Kidney (tissue), 14 donors: ENCODE measurements around the gene SPATA16. TPM values are rescaled to one million over a fixed set of nuclear protein-coding genes. Genes with fewer than 3 reads are reported as not detected.

Experiments
- DNase-seq, 5 donors: peaks; one replicate each; pipeline ENCODE4 v3.0.0-alpha.2; 2013 to 2020
- FAIRE-seq: peaks from 2 replicates; lab custom pipeline; 2012; peaks lifted over from hg19 to GRCh38; lab: Jason Lieb, UNC
- H3K27ac ChIP-seq, 2 donors: one replicate each; pipeline ENCODE4 v1.7.0; 2013; ENCODE audit warnings: low read depth in 2 of 2, low read length in 2 of 2, inconsistent platforms in 1 of 2
- H3K27me3 ChIP-seq: one replicate; pipeline ENCODE4 v1.7.1; 2013; ENCODE audit warnings: low read length, inconsistent platforms; ENCODE audit not compliant: control insufficient read depth, insufficient read depth
- H3K36me3 ChIP-seq, 3 donors: one replicate each; pipeline versions ENCODE4 v1.7.0 to v1.7.1; 2013; ENCODE audit warnings: low read length in 3 of 3, control low read depth in 1 of 3, inconsistent platforms in 1 of 3; ENCODE audit not compliant: insufficient read depth in 3 of 3, control insufficient read depth in 2 of 3
- H3K4me1 ChIP-seq, 3 donors: one replicate each; pipeline versions ENCODE4 v1.7.0 to v1.7.1; 2013; ENCODE audit warnings: low read length in 3 of 3, inconsistent platforms in 1 of 3, low read depth in 1 of 3; ENCODE audit not compliant: control insufficient read depth in 2 of 3, insufficient read depth in 2 of 3
- H3K4me3 ChIP-seq, 3 donors: one replicate each; pipeline versions ENCODE4 v1.7.0 to v1.8.1; 2013; ENCODE audit warnings: low read length in 3 of 3, control low read depth in 1 of 3, inconsistent platforms in 1 of 3
- H3K9ac ChIP-seq, 3 donors: one replicate each; pipeline versions ENCODE4 v1.7.0 to v1.7.1; 2013; ENCODE audit warnings: low read length in 3 of 3, control low read depth in 1 of 3, inconsistent platforms in 1 of 3
- H3K9me3 ChIP-seq, 3 donors: one replicate each; pipeline versions ENCODE4 v1.7.0 to v1.7.1; 2013; ENCODE audit warnings: low read length in 3 of 3, control low read depth in 1 of 3, inconsistent platforms in 1 of 3; ENCODE audit not compliant: control insufficient read depth in 2 of 3, insufficient read depth in 1 of 3
- CTCF ChIP-seq: IDR thresholded peaks from 3 replicates; pipeline ENCODE4 v1.5.1; 2012; ENCODE audit warnings: mild to moderate bottlenecking, moderate library complexity, borderline replicate concordance; ENCODE audit not compliant: insufficient read depth; ENCODE audit errors: extremely low read depth
- intact Hi-C: fragments of 100-400 bp; cut with DNase I; formaldehyde crosslinking; loops from one replicate; pipeline ENCODE4 v1.11.1; 2022
- polyA plus RNA-seq: library from polyadenylated mRNA; stranded (reverse); fragments of 350-450 nt; fragmentation: Illumina TruSeq; extraction: RNeasy Lipid Tissue Mini Kit (QIAGEN cat#74804); gene quantifications from one replicate; pipeline ENCODE4 v1.2.3, GENCODE V29; 2014; ENCODE audit warnings: low read depth, low replicate concordance; ENCODE audit not compliant: insufficient read depth
- total RNA-seq: library from RNA; stranded (reverse); fragmentation: NEBNext Ultra II Directional; extraction: Animal tissue kit (Norgen Biotek cat#: 25700); gene quantifications from one replicate; pipeline ENCODE4 v1.2.1, GENCODE V29; 2021
- donor health status: control.
- donor health status: control.
- donor health status: control.
- donor health status: control.
- donor health status: control.
- donor health status: DM: yes; HTN: yes; CAD: no.
- donor health status: Normal renal cell carcinoma (clear cell type).

Gene SPATA16
- total and polyA plus RNA-seq, 2 donors from 2014 or later = 0.17 TPM; not detected in 1

GRCh38 chr3:172982736-172983364 is 158.2 kb downstream of the SPATA16 start:
- TF ChIP-seq CTCF = peak; percentile 14
- FAIRE-seq (peak; percentile 39), DNase-seq (peak in 2 of 5 donors; percentile 3 to 23)
- no peaks in the 10 kb centered on the region for H3K27me3 ChIP-seq
- H3K9ac ChIP-seq = no peak overlapping the region
- no peak overlapping the region for H3K4me3 ChIP-seq
- H3K36me3 ChIP-seq = no peaks in the 10 kb centered on the region
- H3K27ac ChIP-seq = no peak overlapping the region
- intact Hi-C loops = no loop called here
- H3K4me1 ChIP-seq = no peaks in the 10 kb centered on the region
- H3K9me3 ChIP-seq = no peaks in the 10 kb centered on the region

DNA sequence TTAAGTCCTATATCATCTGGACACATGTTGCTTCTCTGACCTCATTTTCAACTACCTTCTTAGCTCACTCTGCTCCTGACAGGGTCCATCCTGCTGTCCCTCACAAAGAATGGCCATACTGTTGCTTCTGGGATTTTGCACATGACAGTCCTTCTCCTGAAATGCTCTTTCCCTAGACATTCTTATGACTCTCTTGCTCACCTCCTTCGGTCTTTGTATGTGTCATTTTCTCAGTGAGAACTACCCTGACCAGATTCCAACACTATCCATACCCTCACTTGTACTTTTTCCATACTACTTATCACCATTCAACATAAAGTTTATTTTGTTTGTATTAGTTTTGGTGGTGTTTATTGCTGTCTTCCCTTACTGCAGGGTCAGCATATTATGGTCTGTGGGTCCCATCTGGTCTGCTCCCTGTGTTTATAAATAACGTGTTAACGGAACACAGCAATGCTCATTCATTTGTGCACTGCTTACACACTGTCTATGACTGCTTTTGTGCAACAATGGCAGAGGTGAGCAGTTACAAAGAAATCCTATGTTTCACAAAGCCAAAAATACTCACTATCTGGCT is 159.5 kb downstream of the SPATA16 start:
- no peaks in the 10 kb centered on the region for H3K4me1 ChIP-seq
- H3K27ac ChIP-seq = no peak overlapping the region
- no peaks in the 10 kb centered on the region for H3K36me3 ChIP-seq
- H3K9me3 ChIP-seq = no peaks in the 10 kb centered on the region
- H3K27me3 ChIP-seq = no peaks in the 10 kb centered on the region
- FAIRE-seq = no peak
- no peak overlapping the region for H3K4me3 ChIP-seq
- no peak for TF ChIP-seq CTCF
- DNase-seq = no peak
- intact Hi-C loops = no loop called here
- H3K9ac ChIP-seq = no peak overlapping the region

DNA sequence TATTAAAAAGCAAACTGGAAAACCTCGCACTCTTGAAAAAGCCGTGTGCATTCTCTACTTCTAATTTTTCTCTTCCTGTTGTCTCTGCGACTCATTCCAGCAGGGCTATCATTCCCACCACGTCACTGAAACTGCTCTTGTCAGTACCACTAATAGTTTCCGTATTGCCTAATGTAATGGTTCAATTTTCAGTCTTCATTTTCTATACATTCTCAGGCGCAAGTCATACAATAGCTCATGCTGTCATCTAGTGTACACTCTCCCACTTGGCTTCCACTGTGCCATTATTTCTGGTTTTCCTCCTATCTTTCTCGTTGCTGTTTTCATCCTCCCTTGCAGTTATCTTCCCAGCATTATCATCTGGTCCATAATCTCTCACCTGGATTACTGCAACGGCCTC is 160.2 kb downstream of the SPATA16 start:
- intact Hi-C loops = no loop called here
- TF ChIP-seq CTCF = no peak
- Histone ChIP-seq H3K36me3 (no peaks in the 10 kb centered on the region), H3K9ac (no peak overlapping the region), H3K4me1 (no peaks in the 10 kb centered on the region), H3K4me3 (no peak overlapping the region), H3K27me3 (no peaks in the 10 kb centered on the region), H3K27ac (no peak overlapping the region), H3K9me3 (no peaks in the 10 kb centered on the region)
- FAIRE-seq (no peak), DNase-seq (no peak)
